OCI-LY7 (cell line): ENCODE measurements around the gene LDAH. TPM values are rescaled to one million over a fixed set of nuclear protein-coding genes. Genes with fewer than 3 reads are reported as not detected.

Experiments
- BruUV-seq: library from RNA; stranded (reverse); fragments of 400-500 nt; replicated peaks from 2 replicates; lab custom pipeline; 2021; lab: Mats Ljungman, UMichigan
- CTCF ChIA-PET: fragments of 300-600 bp; sonication (Branson Sonifier 250); formaldehyde crosslinking; loops from one replicate; lab custom pipeline; 2022; ENCODE audit warnings: antibody characterized with exemption; ENCODE audit not compliant: unreplicated experiment; lab: Charles Lee
- POLR2A ChIA-PET: fragments of 300-600 bp; sonication (Branson Sonifier 250); formaldehyde crosslinking; loops from one replicate; lab custom pipeline; 2022; ENCODE audit warnings: antibody characterized with exemption; lab: Charles Lee
- DNase-seq: peaks from one replicate; pipeline ENCODE4 v3.0.0-alpha.2; 2015; ENCODE audit warnings: low spot score
- H2AFZ ChIP-seq: fragments of 200-600 bp; sonication (generic), shearing (Covaris generic); 2 replicates; pipeline ENCODE4 v1.6.1; 2014; ENCODE audit warnings: mild to moderate bottlenecking, antibody characterized with exemption, low read length, moderate library complexity
- H3K27ac ChIP-seq: fragments of 200-600 bp; sonication (generic); 2 replicates; pipeline ENCODE4 v1.5.1; 2014; ENCODE audit warnings: mixed run types, low read depth, mild to moderate bottlenecking, moderate library complexity, low read length, inconsistent platforms; ENCODE audit not compliant: poor library complexity, severe bottlenecking
- H3K36me3 ChIP-seq: fragments of 200-600 bp; sonication (generic); 2 replicates; pipeline ENCODE4 v1.6.1; 2014; ENCODE audit warnings: mild to moderate bottlenecking, antibody characterized with exemption, low read length, moderate library complexity, mixed read lengths; ENCODE audit not compliant: insufficient read depth
- H3K4me1 ChIP-seq: fragments of 200-600 bp; sonication (generic); 2 replicates; pipeline ENCODE4 v1.5.1; 2014; ENCODE audit warnings: mild to moderate bottlenecking, low read length; ENCODE audit not compliant: insufficient read depth, poor library complexity, severe bottlenecking
- H3K4me2 ChIP-seq: fragments of 200-600 bp; sonication (generic); 2 replicates; pipeline ENCODE4 v1.6.1; 2014; ENCODE audit warnings: mild to moderate bottlenecking, low read length
- H3K4me3 ChIP-seq: fragments of 200-600 bp; sonication (generic); 2 replicates; pipeline ENCODE4 v1.5.1; 2014; ENCODE audit warnings: mild to moderate bottlenecking, low read depth, low read length; ENCODE audit not compliant: poor library complexity, severe bottlenecking
- H3K79me2 ChIP-seq: fragments of 200-600 bp; sonication (generic); 2 replicates; pipeline ENCODE4 v1.6.1; 2016; ENCODE audit warnings: low read depth, mild to moderate bottlenecking, low read length, moderate library complexity, mixed read lengths; ENCODE audit not compliant: insufficient read depth
- H3K9me2 ChIP-seq: fragments of 200-600 bp; sonication (generic); 2 replicates; pipeline ENCODE4 v1.6.1; 2016; ENCODE audit warnings: mild to moderate bottlenecking, low read length, mixed read lengths; ENCODE audit not compliant: insufficient read depth
- H3K9me3 ChIP-seq: fragments of 200-600 bp; sonication (generic); 2 replicates; pipeline ENCODE4 v1.6.1; 2014; ENCODE audit warnings: mild to moderate bottlenecking, mixed run types, low read length, mixed read lengths
- H4K20me1 ChIP-seq: fragments of 200-600 bp; sonication (generic); 2 replicates; pipeline ENCODE4 v1.6.1; 2014; ENCODE audit warnings: mild to moderate bottlenecking, antibody characterized with exemption, low read length, moderate library complexity, mixed read lengths; ENCODE audit not compliant: insufficient read depth
- EZH2phosphoT487 ChIP-seq: fragments of 200-600 bp; sonication (generic); IDR thresholded peaks from 2 replicates; pipeline ENCODE4 v1.6.1; 2018; ENCODE audit warnings: low read depth, borderline replicate concordance, mild to moderate bottlenecking, mixed run types, antibody characterized with exemption, low read length, moderate library complexity, mixed read lengths
- intact Hi-C: fragments of 100-400 bp; cut with micrococcal nuclease; formaldehyde crosslinking; loops from one replicate; pipeline ENCODE4 v1.10.0; 2022; ENCODE audit not compliant: unreplicated experiment
- total RNA-seq, 2 experiments: library from RNA; depleted of rRNA in 1 of 2; stranded (reverse); fragments of >200 nt in 1 of 2; shearing (Covaris generic) in 1 of 2; gene quantifications; 2 replicates each; pipeline ENCODE4 v1.2.3, GENCODE V29; 2014 to 2022
- TF ChIP-seq, protein P1 (sequence below): fragments of 200-600 bp; sonication (generic); conservative IDR thresholded peaks from 2 replicates; pipeline ENCODE4 v1.5.1; 2014; ENCODE audit warnings: mild to moderate bottlenecking, antibody characterized with exemption, low read length, moderate library complexity, mixed read lengths

Gene LDAH
- total RNA-seq, 2 experiments from 2014 or later, result 21.7 to 38.1 TPM

DNA sequence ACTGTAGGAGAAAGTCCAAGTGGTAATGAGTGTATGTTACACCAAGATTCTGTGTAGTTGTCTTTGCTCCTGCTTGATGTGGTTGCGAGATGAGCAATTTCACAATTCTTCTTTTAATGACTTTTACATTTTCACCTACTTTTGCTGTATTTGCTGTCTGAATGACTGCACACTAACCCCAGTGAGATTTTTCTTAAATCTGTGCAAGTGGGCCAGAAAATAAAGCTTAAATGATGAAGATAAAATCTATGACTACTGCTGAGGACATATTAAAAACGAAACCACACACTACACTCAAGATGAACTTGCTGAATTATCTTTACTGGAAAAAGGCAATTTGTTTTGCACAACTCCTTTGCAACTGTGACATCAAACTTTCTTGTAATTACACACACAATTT lies 4.1 kb downstream of the LDAH start:
- H3K4me2 ChIP-seq, result no peak overlapping the region; the same call in 1 of the 2 replicates
- TF ChIP-seq, protein P1, sequence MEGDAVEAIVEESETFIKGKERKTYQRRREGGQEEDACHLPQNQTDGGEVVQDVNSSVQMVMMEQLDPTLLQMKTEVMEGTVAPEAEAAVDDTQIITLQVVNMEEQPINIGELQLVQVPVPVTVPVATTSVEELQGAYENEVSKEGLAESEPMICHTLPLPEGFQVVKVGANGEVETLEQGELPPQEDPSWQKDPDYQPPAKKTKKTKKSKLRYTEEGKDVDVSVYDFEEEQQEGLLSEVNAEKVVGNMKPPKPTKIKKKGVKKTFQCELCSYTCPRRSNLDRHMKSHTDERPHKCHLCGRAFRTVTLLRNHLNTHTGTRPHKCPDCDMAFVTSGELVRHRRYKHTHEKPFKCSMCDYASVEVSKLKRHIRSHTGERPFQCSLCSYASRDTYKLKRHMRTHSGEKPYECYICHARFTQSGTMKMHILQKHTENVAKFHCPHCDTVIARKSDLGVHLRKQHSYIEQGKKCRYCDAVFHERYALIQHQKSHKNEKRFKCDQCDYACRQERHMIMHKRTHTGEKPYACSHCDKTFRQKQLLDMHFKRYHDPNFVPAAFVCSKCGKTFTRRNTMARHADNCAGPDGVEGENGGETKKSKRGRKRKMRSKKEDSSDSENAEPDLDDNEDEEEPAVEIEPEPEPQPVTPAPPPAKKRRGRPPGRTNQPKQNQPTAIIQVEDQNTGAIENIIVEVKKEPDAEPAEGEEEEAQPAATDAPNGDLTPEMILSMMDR, result no peak
- POLR2A ChIA-PET, result no interaction called here
- no peak overlapping the region for H3K4me3 ChIP-seq
- peaks cover 9% of the 10 kb centered on the region; the same call in 1 of the 2 replicates for H3K9me3 ChIP-seq
- H2AFZ ChIP-seq, result no peak overlapping the region
- BruUV-seq, result no TSS peak
- H3K36me3 ChIP-seq, result peaks cover 13% of the 10 kb centered on the region
- no peak overlapping the region for H3K27ac ChIP-seq
- intact Hi-C loops, result no loop called here
- H4K20me1 ChIP-seq, result no peaks in the 10 kb centered on the region
- peaks cover 68% of the 10 kb centered on the region for H3K79me2 ChIP-seq
- H3K4me1 ChIP-seq, result no peaks in the 10 kb centered on the region
- H3K9me2 ChIP-seq, result no peaks in the 10 kb centered on the region
- CTCF ChIA-PET, result no interaction called here
- no peak for DNase-seq

DNA sequence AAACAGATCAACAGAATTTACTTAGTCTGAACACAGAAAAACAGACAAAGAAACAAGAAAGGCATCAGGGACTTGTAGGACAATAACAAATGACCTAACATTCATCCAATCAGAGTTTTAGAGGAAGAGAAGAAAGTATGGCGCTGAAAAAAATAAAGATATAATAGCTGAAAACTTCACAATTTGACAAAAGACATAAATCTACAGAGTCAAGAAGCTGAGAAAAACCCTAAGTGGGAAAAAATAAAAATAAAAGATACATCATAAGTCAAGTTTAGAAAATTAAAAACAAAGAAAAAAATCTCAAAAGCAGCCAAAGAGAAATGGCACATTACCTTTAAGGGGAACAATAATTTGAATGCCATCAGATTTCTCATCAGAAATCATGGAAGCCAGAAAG lies 7.7 kb downstream of the LDAH start:
- Histone ChIP-seq H3K9me3 (peaks cover 9% of the 10 kb centered on the region; the same call in 1 of the 2 replicates), H3K36me3 (peaks cover 13% of the 10 kb centered on the region), H4K20me1 (peaks cover 3% of the 10 kb centered on the region; the same call in 1 of the 2 replicates), H3K79me2 (peaks cover 55% of the 10 kb centered on the region; the same call in 1 of the 2 replicates), H3K4me2 (no peak overlapping the region), H3K4me1 (no peaks in the 10 kb centered on the region), H3K4me3 (no peak overlapping the region), H2AFZ (no peak overlapping the region), H3K27ac (no peak overlapping the region), H3K9me2 (no peaks in the 10 kb centered on the region)
- no peak for DNase-seq
- ChIA-PET CTCF (no interaction called here), POLR2A (interaction anchor here (1.1 to 1.8 kb wide), 2 partner anchors 9 to 34 kb away, joined by 3 to 7 read pairs; no protein-coding TSS in a partner anchor)
- BruUV-seq, result no TSS peak
- no peak for TF ChIP-seq EZH2phosphoT487
- TF ChIP-seq, protein P1, result no peak
- intact Hi-C loops, result no loop called here

DNA sequence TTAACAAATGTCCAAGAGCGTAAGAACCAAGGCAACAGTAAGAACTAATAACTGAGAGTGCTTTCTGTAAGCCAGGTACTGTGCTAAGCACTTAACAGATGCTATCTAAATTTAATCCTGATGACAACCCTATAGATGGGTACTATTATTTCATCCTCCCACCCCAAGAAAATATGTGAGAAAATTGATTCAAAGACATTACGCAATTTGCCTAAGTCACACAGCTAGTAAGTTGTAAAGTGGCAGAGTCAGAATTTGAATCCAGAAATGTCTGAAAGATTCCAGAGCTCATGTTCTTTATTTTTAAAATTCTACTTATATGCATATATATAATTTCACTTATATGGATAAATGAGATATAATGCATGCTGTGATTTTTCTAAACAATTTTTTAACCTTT lies 10.1 kb downstream of the LDAH start:
- Histone ChIP-seq H3K79me2 (peaks cover 41% of the 10 kb centered on the region; the same call in 1 of the 2 replicates), H3K27ac (no peak overlapping the region), H4K20me1 (peaks cover 3% of the 10 kb centered on the region; the same call in 1 of the 2 replicates), H3K9me2 (no peaks in the 10 kb centered on the region), H3K9me3 (peaks cover 9% of the 10 kb centered on the region; the same call in 1 of the 2 replicates), H3K4me2 (no peak overlapping the region), H2AFZ (no peak overlapping the region), H3K4me1 (no peaks in the 10 kb centered on the region), H3K4me3 (no peak overlapping the region), H3K36me3 (peaks cover 3% of the 10 kb centered on the region)
- no TSS peak for BruUV-seq
- intact Hi-C loops, result no loop called here
- ChIA-PET POLR2A (no interaction called here), CTCF (interaction anchor here (0.5 kb wide), 1 partner anchor 17 kb away, joined by 3 read pairs; no protein-coding TSS in a partner anchor)
- DNase-seq, result no peak
- TF ChIP-seq, protein P1, result no peak
- TF ChIP-seq EZH2phosphoT487, result no peak
